ENCODE measurements around the gene TKT.

DNA sequence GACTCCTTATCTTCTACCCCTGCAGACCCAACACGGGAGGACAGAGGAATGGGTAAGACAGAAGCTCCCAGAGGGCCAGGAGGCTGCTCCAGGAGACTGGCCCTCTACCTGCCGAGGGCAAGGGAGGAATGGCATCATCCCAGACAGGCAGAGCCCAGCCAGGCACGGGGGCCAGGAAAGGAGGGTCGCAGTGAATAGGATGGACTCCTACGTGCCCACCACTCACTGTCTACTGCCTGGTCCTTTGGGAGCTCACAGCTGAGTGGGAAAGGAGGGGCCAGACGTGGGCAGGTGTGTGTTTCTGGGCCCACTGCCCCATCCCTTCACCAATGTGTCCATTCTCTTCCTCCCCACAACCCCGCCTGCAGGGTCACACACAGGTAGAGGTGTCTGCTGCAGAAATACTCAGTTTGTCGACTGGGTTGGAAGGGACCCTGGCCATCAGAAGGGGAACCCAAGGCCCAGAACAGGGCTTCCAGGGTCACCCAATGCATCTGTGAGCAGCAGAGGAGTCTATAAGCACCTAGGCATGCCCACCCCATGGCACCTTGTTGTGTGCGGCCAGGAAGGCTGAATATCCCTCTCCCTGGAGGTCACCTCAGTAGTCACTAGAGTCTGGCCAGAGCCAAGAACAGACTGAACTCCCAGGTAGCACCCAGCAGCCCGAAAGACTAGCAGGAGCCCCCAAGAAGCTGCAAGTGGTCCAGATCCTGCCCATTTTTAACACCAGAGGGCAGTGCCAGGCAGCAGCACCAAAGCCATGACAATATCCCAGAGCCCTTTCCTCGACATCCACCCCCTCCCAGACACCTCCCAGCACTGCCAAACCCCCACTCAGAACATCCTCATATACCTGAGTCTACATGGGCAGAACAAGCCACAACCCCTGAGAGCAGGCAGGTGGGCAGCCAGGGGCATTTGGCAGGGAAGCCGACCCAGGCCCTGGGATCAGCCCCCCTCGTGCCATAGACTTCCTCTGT, 24.0 kb downstream of the TKT start:
- TF ChIP-seq, protein P1, sequence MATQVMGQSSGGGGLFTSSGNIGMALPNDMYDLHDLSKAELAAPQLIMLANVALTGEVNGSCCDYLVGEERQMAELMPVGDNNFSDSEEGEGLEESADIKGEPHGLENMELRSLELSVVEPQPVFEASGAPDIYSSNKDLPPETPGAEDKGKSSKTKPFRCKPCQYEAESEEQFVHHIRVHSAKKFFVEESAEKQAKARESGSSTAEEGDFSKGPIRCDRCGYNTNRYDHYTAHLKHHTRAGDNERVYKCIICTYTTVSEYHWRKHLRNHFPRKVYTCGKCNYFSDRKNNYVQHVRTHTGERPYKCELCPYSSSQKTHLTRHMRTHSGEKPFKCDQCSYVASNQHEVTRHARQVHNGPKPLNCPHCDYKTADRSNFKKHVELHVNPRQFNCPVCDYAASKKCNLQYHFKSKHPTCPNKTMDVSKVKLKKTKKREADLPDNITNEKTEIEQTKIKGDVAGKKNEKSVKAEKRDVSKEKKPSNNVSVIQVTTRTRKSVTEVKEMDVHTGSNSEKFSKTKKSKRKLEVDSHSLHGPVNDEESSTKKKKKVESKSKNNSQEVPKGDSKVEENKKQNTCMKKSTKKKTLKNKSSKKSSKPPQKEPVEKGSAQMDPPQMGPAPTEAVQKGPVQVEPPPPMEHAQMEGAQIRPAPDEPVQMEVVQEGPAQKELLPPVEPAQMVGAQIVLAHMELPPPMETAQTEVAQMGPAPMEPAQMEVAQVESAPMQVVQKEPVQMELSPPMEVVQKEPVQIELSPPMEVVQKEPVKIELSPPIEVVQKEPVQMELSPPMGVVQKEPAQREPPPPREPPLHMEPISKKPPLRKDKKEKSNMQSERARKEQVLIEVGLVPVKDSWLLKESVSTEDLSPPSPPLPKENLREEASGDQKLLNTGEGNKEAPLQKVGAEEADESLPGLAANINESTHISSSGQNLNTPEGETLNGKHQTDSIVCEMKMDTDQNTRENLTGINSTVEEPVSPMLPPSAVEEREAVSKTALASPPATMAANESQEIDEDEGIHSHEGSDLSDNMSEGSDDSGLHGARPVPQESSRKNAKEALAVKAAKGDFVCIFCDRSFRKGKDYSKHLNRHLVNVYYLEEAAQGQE (IDR thresholded peaks at IDR 0.05; ENCODE audit: insufficient read depth in 1 of 2, low read depth in 2 of 2, low read length in 2 of 2) = no peak
- no peak for TF ChIP-seq SIN3A (IDR thresholded peaks at IDR 0.05; ENCODE audit: borderline replicate concordance, insufficient read depth, low read length)
- TF ChIP-seq POLR2AphosphoS5 (IDR thresholded peaks at IDR 0.05; ENCODE audit: low read depth, low read length) = no peak; the same call in 1 of the 2 replicates
